ENCODE results near the gene SLC12A5. TPM values are rescaled to one million over a fixed set of nuclear protein-coding genes. Genes with fewer than 3 reads are reported as not detected.

Gene SLC12A5
- total RNA-seq, 1 donor from 2014 or later, result 3.9 TPM

- intact Hi-C loops (cut with DNase I), result no loop called here
Measured at GRCh38 chr20:46063151-46063550, 34.1 kb downstream of the SLC12A5 start.

GRCh38 chr20:46063652-46064054 is 34.6 kb downstream of the SLC12A5 start:
- intact Hi-C loops (cut with DNase I), result no loop called here
- DNase-seq (ENCODE audit: low spot score) (no peak), ATAC-seq (no peak)

More at GRCh38 chr20:46063151-46063550, 34.1 kb downstream of the SLC12A5 start:
- DNase-seq (ENCODE audit: low spot score) (no peak), ATAC-seq (no peak)

- intact Hi-C loops (cut with DNase I), result no loop called here
- no peak for DNase-seq (ENCODE audit: low spot score)
- no peak for ATAC-seq
Measured at GRCh38 chr20:46065006-46065405, 36.0 kb downstream of the SLC12A5 start.

DNA sequence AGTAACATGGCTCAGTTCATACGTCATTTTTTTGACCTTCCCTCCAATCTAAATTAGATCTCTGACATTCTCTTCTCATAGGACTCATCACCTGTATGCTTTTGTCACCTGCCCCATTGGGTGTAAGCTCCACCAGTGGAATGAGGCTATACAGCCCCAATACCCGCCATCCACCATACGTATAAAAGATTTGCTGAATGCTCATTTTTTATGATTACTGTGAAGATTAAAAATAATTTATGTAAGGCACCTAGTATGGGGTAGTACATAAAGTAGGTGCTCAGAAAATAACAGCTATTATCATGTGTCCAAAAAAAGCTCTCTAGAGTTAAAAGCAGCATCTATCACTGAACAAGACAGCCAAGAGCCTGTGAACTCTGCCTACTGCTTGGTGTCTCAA is 36.7 kb downstream of the SLC12A5 start:
- intact Hi-C loops (cut with DNase I), result no loop called here
- no peak for ATAC-seq
- no peak for DNase-seq (ENCODE audit: low spot score)

- no peak for DNase-seq (ENCODE audit: low spot score)
- ATAC-seq, result no peak
- intact Hi-C loops (cut with DNase I), result no loop called here
Measured at GRCh38 chr20:46070215-46070900, 41.3 kb downstream of the SLC12A5 start.

- DNase-seq (ENCODE audit: low spot score) (no peak), ATAC-seq (no peak)
- intact Hi-C loops (cut with DNase I), result no loop called here
Measured at GRCh38 chr20:46071573-46071972, 42.6 kb downstream of the SLC12A5 start.

- intact Hi-C loops (cut with DNase I), result no loop called here
- no peak for DNase-seq (ENCODE audit: low spot score)
- no peak for ATAC-seq
Measured at GRCh38 chr20:46073024-46073423, 44.0 kb downstream of the SLC12A5 start.

DNA sequence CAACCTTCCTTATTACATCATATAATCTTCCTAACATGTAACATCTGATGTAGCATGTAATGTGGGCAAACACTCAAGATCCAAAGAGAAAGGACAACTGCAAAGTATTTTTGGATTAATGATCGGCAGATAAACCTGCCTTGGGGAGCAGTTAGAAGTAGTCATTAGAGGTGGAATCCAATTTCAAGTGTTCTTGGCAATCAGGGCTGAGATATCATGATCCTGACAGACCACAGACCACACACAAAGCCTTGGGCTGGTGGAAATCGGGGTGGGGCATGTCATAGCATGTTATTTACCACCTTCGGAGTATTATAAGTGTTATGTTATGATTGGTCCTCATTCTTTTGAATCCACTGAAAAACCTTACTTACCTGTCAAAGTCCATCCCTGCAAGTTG is 44.4 kb downstream of the SLC12A5 start:
- DNase-seq (ENCODE audit: low spot score) (no peak), ATAC-seq (peak; percentile 93)
- intact Hi-C loops (cut with DNase I), result no loop called here

GRCh38 chr20:46074006-46074405 is 45.0 kb downstream of the SLC12A5 start:
- ATAC-seq (no peak), DNase-seq (ENCODE audit: low spot score) (no peak)
- intact Hi-C loops (cut with DNase I), result no loop called here

DNA sequence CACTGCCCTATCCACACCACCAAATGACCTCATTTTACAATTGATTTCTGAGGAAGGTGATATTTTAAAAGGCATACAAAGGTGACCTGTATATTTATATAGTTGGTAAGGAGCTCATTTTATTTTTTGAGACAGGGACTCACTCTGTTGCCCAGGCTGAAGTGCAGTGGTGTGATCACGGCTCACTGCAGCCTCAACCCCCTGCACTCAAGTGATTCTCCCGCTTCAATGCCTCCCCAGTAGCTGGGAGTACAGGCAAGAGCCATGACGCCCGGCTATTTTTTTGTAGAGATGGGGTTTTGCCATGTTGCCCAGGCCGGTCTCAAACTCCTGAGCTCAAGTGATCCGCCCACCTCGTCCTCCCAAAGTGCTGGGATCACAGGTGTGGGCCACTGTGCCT is 47.8 kb downstream of the SLC12A5 start:
- ATAC-seq, result no peak
- intact Hi-C loops (cut with DNase I), result no loop called here
- no peak for DNase-seq (ENCODE audit: low spot score)

- intact Hi-C loops (cut with DNase I), result no loop called here
- ATAC-seq (no peak), DNase-seq (ENCODE audit: low spot score) (no peak)
Measured at GRCh38 chr20:46077642-46078305, 48.8 kb downstream of the SLC12A5 start.

DNA sequence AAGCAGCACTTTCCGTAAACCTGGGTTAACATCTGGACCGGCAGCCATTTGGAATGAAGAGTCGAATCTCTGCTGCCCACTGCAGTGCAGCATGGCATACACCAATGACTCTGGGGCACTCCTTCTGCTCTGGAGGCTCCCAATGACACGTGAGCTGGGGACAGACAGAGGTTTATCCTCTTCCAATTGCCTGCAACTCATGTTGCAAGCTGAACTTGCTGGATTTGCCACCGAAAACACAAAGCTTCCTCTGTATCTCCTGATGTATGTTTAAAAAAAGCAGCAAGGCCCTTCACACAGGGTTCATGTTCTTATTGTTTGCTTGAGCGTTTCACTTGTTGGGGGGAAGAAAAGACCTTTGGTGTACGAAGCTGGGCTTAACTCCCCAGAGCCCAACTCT is 49.9 kb downstream of the SLC12A5 start:
- DNase-seq (ENCODE audit: low spot score) (no peak), ATAC-seq (peak; percentile 63)
- intact Hi-C loops (cut with DNase I), result no loop called here

DNA sequence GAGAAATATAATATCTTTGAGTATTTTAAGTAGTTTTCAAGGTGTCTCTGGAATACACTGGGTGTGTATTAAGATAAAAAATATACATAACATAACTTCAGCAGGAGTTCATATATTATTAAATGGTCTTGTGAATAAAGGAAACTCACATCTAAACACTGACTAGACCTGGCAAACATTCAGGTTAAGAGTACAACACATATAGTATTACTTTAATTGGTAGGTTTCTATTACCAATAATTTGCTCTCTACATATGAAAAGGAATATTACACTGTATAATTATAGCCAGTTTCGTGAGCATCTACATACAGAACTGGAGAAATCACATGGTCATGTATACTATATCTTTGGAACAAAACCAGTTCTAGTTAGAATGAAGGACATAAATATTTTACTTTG is 52.1 kb downstream of the SLC12A5 start:
- intact Hi-C loops (cut with DNase I), result no loop called here
- ATAC-seq (no peak), DNase-seq (ENCODE audit: low spot score) (no peak)

- intact Hi-C loops (cut with DNase I), result no loop called here
- DNase-seq (ENCODE audit: low spot score) (no peak), ATAC-seq (peak; percentile 60)
Measured at GRCh38 chr20:46083101-46083500, 54.1 kb downstream of the SLC12A5 start.

DNA sequence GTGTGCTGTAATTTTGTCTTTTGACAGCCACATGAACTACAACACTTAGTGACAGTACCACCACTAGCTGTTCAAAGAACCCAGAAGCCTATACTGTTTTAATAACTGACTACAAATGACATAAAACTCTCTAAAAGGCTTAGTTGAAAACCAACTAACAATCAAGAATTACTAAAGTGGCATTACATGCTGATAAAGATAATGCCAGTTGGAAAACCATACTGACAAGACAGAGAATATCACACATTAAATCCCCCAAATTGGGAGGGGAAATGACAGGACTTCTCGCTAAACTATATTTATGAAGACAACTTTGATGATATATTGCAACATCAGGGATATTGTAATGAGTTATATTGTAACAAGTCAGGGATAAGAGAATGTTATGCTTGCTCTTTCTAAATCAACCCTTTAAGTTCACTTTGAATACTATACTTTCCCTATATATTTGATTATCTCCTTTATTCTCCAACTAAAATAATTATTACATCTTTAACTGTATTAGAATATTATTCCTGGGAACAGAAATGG is 54.6 kb downstream of the SLC12A5 start:
- intact Hi-C loops (cut with DNase I), result no loop called here
- no peak for DNase-seq (ENCODE audit: low spot score)
- no peak for ATAC-seq

GRCh38 chr20:46084805-46085178 is 55.8 kb downstream of the SLC12A5 start:
- intact Hi-C loops (cut with DNase I), result no loop called here
- DNase-seq (ENCODE audit: low spot score) (no peak), ATAC-seq (no peak)

DNA sequence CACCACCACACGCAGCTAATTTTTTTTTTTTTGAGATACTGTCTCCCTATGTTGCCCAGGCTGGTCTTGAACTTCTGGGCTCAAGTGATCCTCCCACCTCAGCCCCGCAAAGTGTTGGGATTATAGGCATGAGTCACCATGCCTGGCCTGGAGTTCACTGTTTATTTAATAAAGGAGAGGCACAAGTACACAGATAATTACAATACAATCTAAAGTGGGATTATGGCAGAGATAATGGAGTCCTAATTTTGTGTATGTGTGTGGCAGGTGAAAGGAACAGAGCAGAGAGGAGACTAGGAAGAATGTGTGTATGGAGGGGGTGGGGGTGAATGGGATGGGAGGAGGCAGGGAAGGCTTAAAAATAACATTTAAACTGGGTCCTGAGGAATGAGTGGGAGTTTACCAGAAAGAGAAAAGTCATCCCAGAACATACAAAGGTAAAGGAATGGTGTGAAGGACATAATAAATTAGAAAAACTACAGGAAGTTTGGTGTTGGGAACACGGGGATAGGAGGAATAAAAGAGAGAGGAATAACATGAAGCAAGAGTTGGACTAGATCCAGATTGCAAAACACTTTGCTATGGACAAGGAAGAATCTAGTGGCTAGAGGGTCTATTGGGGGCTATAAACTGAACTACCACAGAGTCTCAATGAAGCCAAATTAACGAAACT is 56.3 kb downstream of the SLC12A5 start:
- ATAC-seq, result peak; percentile 34
- DNase-seq (ENCODE audit: low spot score), result no peak
- intact Hi-C loops (cut with DNase I), result no loop called here

DNA sequence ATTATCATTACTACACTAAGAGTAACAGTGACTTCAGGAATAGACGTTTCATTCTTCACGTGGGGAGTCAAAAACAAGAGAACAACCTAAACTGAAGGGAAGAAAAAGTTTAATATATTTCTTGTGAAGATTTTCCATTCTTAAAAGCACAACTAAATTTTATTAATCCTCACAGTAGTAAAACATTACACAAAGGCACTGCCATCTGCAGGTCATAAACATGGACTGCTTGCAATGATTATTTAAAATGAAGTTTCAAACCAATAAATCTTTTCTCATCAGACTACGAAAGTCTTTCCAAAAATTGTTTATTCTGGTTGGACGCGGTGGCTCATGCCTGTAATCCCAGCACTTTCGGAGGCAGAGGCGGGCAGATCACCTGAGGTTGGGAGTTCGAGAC is 58.1 kb downstream of the SLC12A5 start:
- no peak for DNase-seq (ENCODE audit: low spot score)
- no peak for ATAC-seq
- intact Hi-C loops (cut with DNase I), result no loop called here

DNA sequence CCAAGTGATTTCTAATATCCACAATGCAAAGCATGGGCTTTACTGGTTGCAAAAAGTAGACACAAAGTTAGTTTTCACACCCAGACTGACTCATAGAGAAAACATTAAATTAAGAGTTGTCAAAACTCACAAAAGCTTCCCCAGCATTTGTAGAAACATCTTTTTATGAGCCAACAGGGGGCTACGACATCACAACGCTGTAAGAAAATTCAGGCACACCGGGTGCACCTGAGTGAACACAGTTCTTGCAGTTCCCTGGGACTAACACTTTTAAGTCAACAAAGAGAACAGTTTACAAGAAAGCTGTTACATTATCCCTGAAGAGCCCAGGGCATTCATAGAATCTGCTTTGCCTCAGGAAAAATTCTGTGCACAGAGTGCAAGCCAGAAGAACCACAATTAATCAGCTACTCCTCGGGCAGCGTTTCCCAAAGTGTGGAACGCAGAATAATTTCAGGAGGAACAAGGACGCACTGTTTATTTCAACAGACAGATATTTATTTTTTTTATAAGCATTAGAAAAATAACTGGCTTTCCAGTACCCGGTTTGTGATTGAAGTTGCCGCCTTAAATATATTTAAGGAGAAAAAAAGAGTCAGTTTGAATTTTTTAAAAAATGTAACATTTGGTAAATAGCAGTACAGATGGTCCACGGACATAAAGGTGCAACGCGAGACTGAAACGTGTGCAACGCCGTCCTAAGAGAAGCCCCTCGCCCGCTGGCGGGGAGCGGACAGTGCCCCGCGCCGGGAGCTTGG is 59.6 kb downstream of the SLC12A5 start:
- ATAC-seq (no peak), DNase-seq (ENCODE audit: low spot score) (no peak)
- intact Hi-C loops (cut with DNase I), result no loop called here

GRCh38 chr20:46089167-46089416 is 60.1 kb downstream of the SLC12A5 start:
- ATAC-seq (peak; percentile 64), DNase-seq (ENCODE audit: low spot score) (no peak)
- intact Hi-C loops (cut with DNase I), result no loop called here

Data from sciatic nerve (tissue), 2 donors.